Heart right ventricle (tissue), 16 donors: ENCODE measurements around the gene GPR179. TPM values are rescaled to one million over a fixed set of nuclear protein-coding genes. Genes with fewer than 3 reads are reported as not detected.

ENCODE experiments used
- ATAC-seq, 8 donors: fragments of 200-7000 bp; cut with Tn5 transposase; one replicate each; pipeline ENCODE4 v1.9.1; 2020; ENCODE audit warnings: mild to moderate bottlenecking in 8 of 8, moderate library complexity in 8 of 8, moderate number of reproducible peaks in 1 of 8
- DNase-seq, 2 donors: peaks; one replicate each; pipeline ENCODE4 v3.0.0-alpha.2; 2020
- H3K27ac ChIP-seq, 10 donors: fragments of 200-600 bp; sonication (generic) in 2 of 10; one replicate each; pipeline versions ENCODE4 v1.5.0 to v1.8.0; 2020 to 2022; ENCODE audit warnings: mild to moderate bottlenecking in 3 of 10
- H3K27me3 ChIP-seq, 7 donors: fragments of 200-600 bp; one replicate each; pipeline ENCODE4 v1.8.0; 2021 to 2022; ENCODE audit warnings: mild to moderate bottlenecking in 2 of 7
- H3K36me3 ChIP-seq, 9 donors: fragments of 200-600 bp; sonication (generic) in 1 of 9; one replicate each; pipeline versions ENCODE4 v1.5.0 to v1.8.0; 2020 to 2022; ENCODE audit warnings: mild to moderate bottlenecking in 2 of 9
- H3K4me1 ChIP-seq, 9 donors: fragments of 200-600 bp; sonication (generic) in 1 of 9; one replicate each; pipeline versions ENCODE4 v1.5.0 to v1.8.0; 2020 to 2022; ENCODE audit warnings: mild to moderate bottlenecking in 4 of 9
- H3K4me3 ChIP-seq, 10 donors: fragments of 200-600 bp; sonication (generic) in 2 of 10; one replicate each; pipeline versions ENCODE4 v1.5.0 to v1.8.0; 2020 to 2022; ENCODE audit warnings: mild to moderate bottlenecking in 7 of 10, moderate library complexity in 2 of 10
- H3K9me3 ChIP-seq, 11 donors: fragments of 200-600 bp in 10 of 11; sonication (generic) in 2 of 11; one replicate each; pipeline versions ENCODE4 v1.5.0 to v1.8.0; 2013 to 2022; ENCODE audit warnings: mild to moderate bottlenecking in 2 of 11, control low read depth in 1 of 11, moderate library complexity in 1 of 11
- CTCF ChIP-seq, 9 donors: fragments of 200-600 bp; sonication (generic) in 2 of 9; IDR thresholded peaks; one replicate each; pipeline versions ENCODE4 v1.5.0 to v1.8.0; 2021 to 2022; ENCODE audit warnings: antibody characterized with exemption in 9 of 9, mild to moderate bottlenecking in 5 of 9, moderate library complexity in 1 of 9
- WGBS, 2 donors: extraction: QIAGEN DNeasy Blood & Tissue Kit; methylation state at CpG; one replicate each; pipeline ENCODE4 v1.1.7; 2013; ENCODE audit warnings: inconsistent platforms in 1 of 2; 5-methylcytosine and 5-hydroxymethylcytosine counted together
- intact Hi-C, 10 donors: fragments of 100-400 bp; cut with DNase I; formaldehyde crosslinking; loops; one replicate each; pipeline versions ENCODE4 v1.11.1 to v1.14.2; 2022
- polyA plus RNA-seq, 2 donors: library from polyadenylated mRNA; stranded (reverse); fragments of 200-250 nt; gene quantifications; one replicate each; pipeline ENCODE4 v1.2.3, GENCODE V29; 2013
- total RNA-seq, 10 donors: library from RNA; stranded (reverse); fragmentation: NEBNext Ultra II Directional in 3 of 10; extraction: Animal tissue kit (Norgen Biotek cat#: 25700) in 3 of 10; gene quantifications; one replicate each; pipeline versions ENCODE4 v1.2.1 to v1.2.4, GENCODE V29; 2021 to 2023
- donor health status: Arrhythmogenic right ventricular cardiomyopathy.
- donor health status: ischemic (EF 13 %, LVEDD 7.1; RV severe dilation, severe dysfunction).
- donor health status: healthy with polysubstance abuse.
- donor health status: DM: no; HTN: yes; CAD: no.
- donor health status: DM: no; HTN: no; CAD: no.
- donor health status: ischemic (EF 25% LVEDD 6.9; RV normal size, moderate dysfunction).
- donor health status: ischemic (EF 25% LVEDD 5.7; RV mildly dilated, moderate dysfunction).
- donor health status: healthy.
- donor health status: DM: yes; HTN: yes; CAD: no.
- donor health status: Ischemic cardiomyopathy.
- donor health status: ischemic (EF 35%, LVEDD 5.7; RV mildly dilated, moderate dysfunction).
- donor health status: nonischemic (EF 11% LVEDD 7.7; RV severe dilation, severe dysfunction).
- donor health status: DM: yes; HTN: yes; CAD: no.
- donor health status: PGD.
- donor health status: ischemic (EF 29% LVEDD 5.4; RV normal size, mild dysfunction).
- donor health status: nonischemic (EF 23%, LVEDD 6.1; RV moderate dilation, normal function).

Gene GPR179
- total and polyA plus RNA-seq, 12 donors = under 0.01 to 0.22 (median 0.06) TPM; not detected in 2

GRCh38 chr17:38332735-38333134, 11.0 kb downstream of the GPR179 start:
- Histone ChIP-seq H3K36me3 (no peaks in the 10 kb centered on the region), H3K4me1 (no peaks in the 10 kb centered on the region), H3K27ac (no peak overlapping the region), H3K27me3 (peaks cover 0 to 29% (median 11%) of the 10 kb centered on the region in 7 donors), H3K4me3 (no peak overlapping the region), H3K9me3 (no peaks in the 10 kb centered on the region)
- DNase-seq = no peak
- no peak for ATAC-seq
- TF ChIP-seq CTCF (IDR thresholded peaks at IDR 0.05) = no peak
- 85 to 91% methylated on average over 7 of the region's 7 CpGs for whole genome bisulfite sequencing, 2 donors
- intact Hi-C loops = no loop called here

GRCh38 chr17:38330941-38331411, 12.8 kb downstream of the GPR179 start:
- no peak for TF ChIP-seq CTCF (IDR thresholded peaks at IDR 0.05)
- ATAC-seq = no peak
- DNase-seq = no peak
- Histone ChIP-seq H3K4me3 (no peak overlapping the region), H3K27me3 (peaks cover 0 to 29% (median 11%) of the 10 kb centered on the region in 7 donors), H3K36me3 (no peaks in the 10 kb centered on the region), H3K4me1 (peaks cover 0 to 15% (median 10%) of the 10 kb centered on the region in 9 donors), H3K9me3 (no peaks in the 10 kb centered on the region), H3K27ac (no peak overlapping the region)
- 87 to 88% methylated on average over 23 of the region's 23 CpGs for WGBS, 2 donors
- intact Hi-C loops = no loop called here

GRCh38 chr17:38329808-38330730, 13.7 kb downstream of the GPR179 start:
- H3K27me3 ChIP-seq = peaks cover 0 to 29% (median 11%) of the 10 kb centered on the region in 7 donors
- H3K36me3 ChIP-seq = no peaks in the 10 kb centered on the region
- no peaks in the 10 kb centered on the region for H3K9me3 ChIP-seq
- TF ChIP-seq CTCF (IDR thresholded peaks at IDR 0.05) = no peak
- H3K4me3 ChIP-seq = no peak overlapping the region
- 89 to 90% methylated on average over 25 of the region's 25 CpGs for WGBS, 2 donors
- H3K4me1 ChIP-seq = peaks cover 0 to 15% (median 10%) of the 10 kb centered on the region in 9 donors
- DNase-seq (no peak), ATAC-seq (no peak)
- no peak overlapping the region for H3K27ac ChIP-seq
- intact Hi-C loops = loop anchor here in 1 of 10 donors (10.0 kb wide), 1 partner anchor 75 kb away; no protein-coding TSS in a partner anchor

- 69 to 74% methylated on average over 7 of the region's 7 CpGs for WGBS, 2 donors
- intact Hi-C loops = loop anchor here in 1 of 10 donors (10.0 kb wide), 1 partner anchor 76 kb away; no protein-coding TSS in a partner anchor
- no peaks in the 10 kb centered on the region for H3K9me3 ChIP-seq
- no peak for DNase-seq
- no peak overlapping the region for H3K4me3 ChIP-seq
- ATAC-seq = no peak
- H3K4me1 ChIP-seq = peaks cover 0 to 15% (median 10%) of the 10 kb centered on the region in 9 donors
- no peak overlapping the region for H3K27ac ChIP-seq
- peaks cover 0 to 29% (median 9%) of the 10 kb centered on the region in 7 donors for H3K27me3 ChIP-seq
- TF ChIP-seq CTCF (IDR thresholded peaks at IDR 0.05) = no peak
- peaks cover 0 to under 1% (median 0%) of the 10 kb centered on the region in 9 donors for H3K36me3 ChIP-seq
Observed at GRCh38 chr17:38329284-38329683, 14.5 kb downstream of the GPR179 start.
